ENCODE results near the gene EN2.

The EN2 gene

DNA sequence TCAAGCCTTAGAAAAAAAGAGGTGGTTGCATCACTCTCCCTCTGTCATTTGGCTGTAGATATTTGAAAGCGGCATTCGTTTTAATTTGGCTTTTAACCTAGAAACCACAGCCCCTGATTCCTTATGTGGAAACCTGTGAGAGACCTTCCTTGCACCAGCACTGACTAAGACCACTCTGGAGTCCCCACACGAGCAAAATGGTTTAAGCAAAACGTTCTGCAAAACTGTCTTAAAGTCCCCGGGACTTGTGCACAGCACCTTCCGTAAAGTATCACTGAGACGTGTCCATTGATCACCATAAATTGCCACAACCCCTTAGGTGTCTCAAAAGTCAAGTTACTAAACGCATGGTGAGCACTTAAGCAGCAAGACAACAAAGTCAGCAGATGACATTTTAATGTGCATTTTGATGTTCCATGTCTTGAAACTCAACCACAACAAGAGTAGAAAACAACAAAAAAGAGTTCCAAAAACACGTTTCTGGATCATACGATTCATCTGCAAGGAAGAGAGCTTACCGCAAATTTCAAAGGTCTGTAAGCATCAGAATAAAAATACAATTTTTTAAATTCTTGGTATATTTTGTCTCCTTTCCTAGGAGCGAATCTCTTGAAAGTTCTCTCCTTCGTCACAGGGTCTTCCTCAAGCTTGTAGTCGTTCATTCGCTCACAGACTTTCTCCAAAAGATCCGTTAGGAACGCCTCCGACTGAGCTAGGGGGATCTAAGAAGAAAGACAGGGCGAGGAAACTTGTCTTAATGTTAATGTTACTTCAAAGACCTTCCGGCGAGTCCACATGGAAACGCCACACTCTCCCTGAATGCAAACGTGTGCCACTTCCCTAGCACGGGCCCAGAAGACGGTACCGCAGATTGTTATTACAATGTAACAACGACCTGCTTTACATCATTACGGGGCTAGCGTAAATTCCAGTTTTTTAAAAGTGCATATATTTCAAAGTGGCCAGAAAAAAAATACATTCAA is 50.7 kb downstream of the EN2 start:
- DNase-seq (ENCODE audit: low read depth) = no peak
- TF ChIP-seq, protein P1, sequence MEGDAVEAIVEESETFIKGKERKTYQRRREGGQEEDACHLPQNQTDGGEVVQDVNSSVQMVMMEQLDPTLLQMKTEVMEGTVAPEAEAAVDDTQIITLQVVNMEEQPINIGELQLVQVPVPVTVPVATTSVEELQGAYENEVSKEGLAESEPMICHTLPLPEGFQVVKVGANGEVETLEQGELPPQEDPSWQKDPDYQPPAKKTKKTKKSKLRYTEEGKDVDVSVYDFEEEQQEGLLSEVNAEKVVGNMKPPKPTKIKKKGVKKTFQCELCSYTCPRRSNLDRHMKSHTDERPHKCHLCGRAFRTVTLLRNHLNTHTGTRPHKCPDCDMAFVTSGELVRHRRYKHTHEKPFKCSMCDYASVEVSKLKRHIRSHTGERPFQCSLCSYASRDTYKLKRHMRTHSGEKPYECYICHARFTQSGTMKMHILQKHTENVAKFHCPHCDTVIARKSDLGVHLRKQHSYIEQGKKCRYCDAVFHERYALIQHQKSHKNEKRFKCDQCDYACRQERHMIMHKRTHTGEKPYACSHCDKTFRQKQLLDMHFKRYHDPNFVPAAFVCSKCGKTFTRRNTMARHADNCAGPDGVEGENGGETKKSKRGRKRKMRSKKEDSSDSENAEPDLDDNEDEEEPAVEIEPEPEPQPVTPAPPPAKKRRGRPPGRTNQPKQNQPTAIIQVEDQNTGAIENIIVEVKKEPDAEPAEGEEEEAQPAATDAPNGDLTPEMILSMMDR (IDR thresholded peaks at IDR 0.05; ENCODE audit: low read depth, low read length, missing control alignments) = no peak
- no peak overlapping the region for H3K4me3 ChIP-seq (ENCODE audit: low read depth, low read length)

- H3K4me3 ChIP-seq (ENCODE audit: low read depth, low read length) = no peak overlapping the region
- DNase-seq (ENCODE audit: low read depth) = no peak
- TF ChIP-seq, protein P1 (IDR thresholded peaks at IDR 0.05; ENCODE audit: low read depth, low read length, missing control alignments) = no peak
Observed at GRCh38 chr7:155509359-155509724, 51.4 kb downstream of the EN2 start.

- no peak overlapping the region; the same call in 1 of the 2 replicates for H3K4me3 ChIP-seq (ENCODE audit: low read depth, low read length)
- no peak for DNase-seq (ENCODE audit: low read depth)
- TF ChIP-seq, protein P1 (IDR thresholded peaks at IDR 0.05; ENCODE audit: low read depth, low read length, missing control alignments) = no peak
Observed at GRCh38 chr7:155509725-155510551, 52.0 kb downstream of the EN2 start.

GRCh38 chr7:155510975-155511701 is 53.2 kb downstream of the EN2 start:
- H3K4me3 ChIP-seq (ENCODE audit: low read depth, low read length) = no peak overlapping the region
- DNase-seq (ENCODE audit: low read depth) = no peak
- TF ChIP-seq, protein P1 (IDR thresholded peaks at IDR 0.05; ENCODE audit: low read depth, low read length, missing control alignments) = no peak

GRCh38 chr7:155511702-155511996 is 53.7 kb downstream of the EN2 start:
- H3K4me3 ChIP-seq (ENCODE audit: low read depth, low read length) = no peak overlapping the region
- no peak for DNase-seq (ENCODE audit: low read depth)
- TF ChIP-seq, protein P1 (IDR thresholded peaks at IDR 0.05; ENCODE audit: low read depth, low read length, missing control alignments) = no peak

- no peak for DNase-seq (ENCODE audit: low read depth)
- TF ChIP-seq, protein P1 (IDR thresholded peaks at IDR 0.05; ENCODE audit: low read depth, low read length, missing control alignments) = no peak
- H3K4me3 ChIP-seq (ENCODE audit: low read depth, low read length) = no peak overlapping the region
Observed at GRCh38 chr7:155512246-155512887, 54.4 kb downstream of the EN2 start.

Data from GM12864 (cell line).